SU-DHL-6 (cell line): Measurements from ENCODE around the gene ZG16.

Source experiments
- EZH2phosphoT487 ChIP-seq: fragments of 200-600 bp; sonication (generic), shearing (Covaris generic); conservative IDR thresholded peaks from 2 replicates; pipeline ENCODE4 v1.6.1; 2018; ENCODE audit warnings: mild to moderate bottlenecking, antibody characterized with exemption, low read length, moderate library complexity, mixed read lengths
- TF ChIP-seq, protein P1 (sequence below): fragments of 200-600 bp; sonication (generic); IDR thresholded peaks from one replicate; pipeline ENCODE4 v1.5.1; 2017; ENCODE audit warnings: antibody characterized with exemption, mild to moderate bottlenecking, low read length, moderate library complexity; ENCODE audit not compliant: insufficient read depth, poor library complexity, severe bottlenecking

DNA sequence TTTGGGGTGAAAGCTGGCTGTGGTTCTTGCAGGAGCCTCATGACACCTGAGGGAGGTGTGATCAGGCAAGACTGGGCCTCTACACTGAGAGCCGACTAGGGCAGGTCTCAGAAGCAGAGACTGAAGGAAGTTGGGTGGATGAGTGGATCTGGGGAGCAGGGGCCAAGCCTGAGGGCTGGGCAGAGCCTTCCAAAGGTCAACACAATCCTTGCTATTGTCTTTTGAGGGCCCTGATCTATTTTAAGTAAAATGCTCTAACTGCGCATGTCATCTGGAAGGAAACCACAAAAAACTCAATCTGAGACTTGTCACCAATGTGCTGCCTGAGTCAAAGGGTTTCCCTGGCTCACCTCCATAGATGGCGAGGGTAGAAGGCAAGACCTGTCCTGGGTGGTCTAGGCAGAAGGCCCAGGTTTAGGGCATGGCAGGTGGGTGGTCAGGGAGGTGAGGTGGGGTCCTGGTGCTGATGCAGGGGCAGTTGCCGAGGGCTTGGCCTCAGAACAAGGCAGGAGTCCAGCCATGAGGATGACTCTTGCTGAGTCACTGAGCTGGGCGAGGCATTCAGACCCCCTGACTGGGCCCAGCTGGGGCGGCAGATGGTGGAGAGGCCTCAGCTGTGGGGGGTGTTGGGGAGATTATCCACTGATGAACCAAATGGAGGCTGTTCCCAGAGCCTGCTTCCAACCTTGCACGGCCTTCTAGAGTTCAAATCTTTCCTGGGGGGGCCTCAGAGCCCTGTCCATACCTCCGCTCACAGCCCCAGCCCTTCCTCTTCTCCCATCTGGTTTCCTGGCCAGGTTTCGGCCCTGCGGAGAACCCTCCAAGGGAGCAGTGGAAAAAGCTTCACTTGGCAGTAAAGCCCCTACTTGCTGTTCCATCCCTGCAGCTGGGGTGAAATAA lies 47.3 kb downstream of the ZG16 start:
- TF ChIP-seq, protein P1, sequence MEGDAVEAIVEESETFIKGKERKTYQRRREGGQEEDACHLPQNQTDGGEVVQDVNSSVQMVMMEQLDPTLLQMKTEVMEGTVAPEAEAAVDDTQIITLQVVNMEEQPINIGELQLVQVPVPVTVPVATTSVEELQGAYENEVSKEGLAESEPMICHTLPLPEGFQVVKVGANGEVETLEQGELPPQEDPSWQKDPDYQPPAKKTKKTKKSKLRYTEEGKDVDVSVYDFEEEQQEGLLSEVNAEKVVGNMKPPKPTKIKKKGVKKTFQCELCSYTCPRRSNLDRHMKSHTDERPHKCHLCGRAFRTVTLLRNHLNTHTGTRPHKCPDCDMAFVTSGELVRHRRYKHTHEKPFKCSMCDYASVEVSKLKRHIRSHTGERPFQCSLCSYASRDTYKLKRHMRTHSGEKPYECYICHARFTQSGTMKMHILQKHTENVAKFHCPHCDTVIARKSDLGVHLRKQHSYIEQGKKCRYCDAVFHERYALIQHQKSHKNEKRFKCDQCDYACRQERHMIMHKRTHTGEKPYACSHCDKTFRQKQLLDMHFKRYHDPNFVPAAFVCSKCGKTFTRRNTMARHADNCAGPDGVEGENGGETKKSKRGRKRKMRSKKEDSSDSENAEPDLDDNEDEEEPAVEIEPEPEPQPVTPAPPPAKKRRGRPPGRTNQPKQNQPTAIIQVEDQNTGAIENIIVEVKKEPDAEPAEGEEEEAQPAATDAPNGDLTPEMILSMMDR = no peak
- no peak for TF ChIP-seq EZH2phosphoT487
